ENCODE data around the gene ABCA2.

The ABCA2 gene

GRCh38 chr9:137032858-137033257 lies 4.8 kb upstream of the ABCA2 start:
- no peak for DNase-seq (ENCODE audit: low read depth)
- H3K4me3 ChIP-seq (ENCODE audit: low read depth, low read length) = no peak overlapping the region

- no peak for DNase-seq (ENCODE audit: low read depth)
- H3K4me3 ChIP-seq (ENCODE audit: low read depth, low read length) = no peak within 1 kb of the TSS
Measured at GRCh38 chr9:137031904-137032640, 4.0 kb upstream of the ABCA2 start, which contains the start of gene FUT7. Gene FUT7, minus strand, starts transcription at chr9:137032088. Its CDS starts 97 bp downstream, at chr9:137031991.

- no peak for DNase-seq (ENCODE audit: low read depth)
- H3K4me3 ChIP-seq (ENCODE audit: low read depth, low read length) = no peak overlapping the region
Measured at GRCh38 chr9:137030538-137031527, 2.8 kb upstream of the ABCA2 start.

DNA sequence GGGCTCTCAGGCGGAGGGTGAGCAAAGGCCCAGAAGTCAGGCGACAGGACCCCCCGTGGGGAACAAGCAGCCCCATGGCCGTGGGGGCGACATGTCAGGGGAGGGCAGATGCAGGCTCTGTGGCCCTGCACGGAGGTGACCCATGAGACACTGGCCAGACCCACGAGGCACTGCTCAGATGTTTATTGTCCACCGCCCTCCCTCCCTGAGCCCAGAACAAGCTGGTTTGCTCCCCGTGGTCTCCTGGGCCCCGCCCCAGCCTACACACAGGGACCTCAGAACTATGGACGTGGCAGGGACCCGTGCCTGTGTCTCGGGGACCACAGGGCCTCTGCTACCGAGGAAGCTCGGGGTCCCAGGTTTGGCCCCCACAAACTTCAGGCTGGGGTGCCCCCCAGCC lies 2.0 kb upstream of the ABCA2 start:
- no peak for DNase-seq (ENCODE audit: low read depth)
- H3K4me3 ChIP-seq (ENCODE audit: low read depth, low read length) = no peak overlapping the region

DNA sequence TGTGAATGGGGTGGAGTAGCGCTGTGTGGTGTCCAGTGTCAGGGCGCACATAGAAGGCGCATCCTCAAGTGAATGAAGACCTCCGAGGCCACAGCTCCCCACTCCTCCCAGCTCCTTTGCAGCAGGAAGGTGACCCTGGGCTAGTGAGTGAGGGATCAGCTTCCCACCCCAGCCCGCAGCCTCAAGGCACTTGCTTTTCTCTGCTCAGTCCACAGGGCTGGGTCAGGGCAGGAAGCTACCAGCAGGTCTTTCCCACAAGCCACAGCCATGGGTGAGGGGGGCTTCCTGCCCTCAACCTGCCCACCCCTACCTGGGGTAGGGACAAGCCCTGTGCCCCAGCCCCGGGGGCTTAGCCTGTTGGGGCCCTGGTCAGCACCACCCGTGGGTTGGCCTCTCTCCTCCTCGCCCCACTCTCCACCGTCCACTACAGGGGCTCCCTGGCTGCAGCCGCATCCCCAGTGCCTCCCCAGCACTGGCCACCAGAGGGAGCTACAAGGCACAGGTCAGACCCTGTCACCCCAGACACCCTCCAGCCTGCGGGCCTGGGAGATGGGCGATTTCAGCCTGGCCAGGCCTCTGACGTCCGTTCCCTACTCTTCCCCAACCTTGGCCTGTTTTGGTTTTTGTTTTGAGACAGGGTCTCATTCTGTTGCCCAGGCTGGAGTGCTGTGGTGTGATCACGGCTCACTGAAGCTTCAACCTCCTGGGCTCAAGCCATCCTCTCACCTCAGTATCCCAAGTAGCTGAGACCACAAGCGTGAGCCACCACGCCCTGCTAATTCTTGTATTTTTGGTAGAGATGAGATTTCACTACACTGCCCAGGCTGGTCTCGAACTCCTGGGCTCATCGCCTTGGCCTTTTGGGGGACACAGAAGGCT lies 1.3 kb upstream of the ABCA2 start:
- no peak for DNase-seq (ENCODE audit: low read depth)
- peak overlapping the region; percentile 62 for H3K4me3 ChIP-seq (ENCODE audit: low read depth, low read length)

- DNase-seq (ENCODE audit: low read depth) = no peak
- peak overlapping the region; percentile 62 for H3K4me3 ChIP-seq (ENCODE audit: low read depth, low read length)
Measured at GRCh38 chr9:137028263-137029057, 423 bp upstream of the ABCA2 start.

- no peak for DNase-seq (ENCODE audit: low read depth)
- H3K4me3 ChIP-seq (ENCODE audit: low read depth, low read length) = peak overlapping the region; percentile 60
Measured at GRCh38 chr9:137026828-137027227, 1.2 kb downstream of the ABCA2 start.

- H3K4me3 ChIP-seq (ENCODE audit: low read depth, low read length) = no peak overlapping the region
- DNase-seq (ENCODE audit: low read depth) = no peak
Measured at GRCh38 chr9:137026384-137026783, 1.7 kb downstream of the ABCA2 start.

DNA sequence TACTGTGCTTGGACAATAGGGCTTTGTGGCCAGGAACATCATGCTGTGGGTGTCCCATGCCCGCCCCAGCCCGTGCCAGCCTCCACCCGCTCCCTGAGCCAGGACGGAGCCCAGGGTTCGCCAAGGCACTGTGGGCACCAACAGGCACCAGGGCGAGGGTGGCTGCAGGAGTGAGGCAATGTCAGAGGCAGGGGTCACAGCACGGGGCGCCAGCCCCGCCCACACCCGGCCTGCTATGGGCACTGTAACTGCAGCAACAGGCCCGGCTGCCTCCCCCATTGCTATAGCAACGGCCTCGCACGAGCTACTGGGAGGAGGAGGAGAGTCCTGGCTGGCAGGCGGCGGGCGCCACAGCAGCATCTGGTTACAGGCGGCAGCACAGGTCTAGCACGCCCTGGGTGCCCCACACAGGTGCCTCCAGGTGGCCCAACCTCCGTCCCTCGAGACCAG lies 2.5 kb downstream of the ABCA2 start:
- no peak overlapping the region for H3K4me3 ChIP-seq (ENCODE audit: low read depth, low read length)
- DNase-seq (ENCODE audit: low read depth) = no peak

DNA sequence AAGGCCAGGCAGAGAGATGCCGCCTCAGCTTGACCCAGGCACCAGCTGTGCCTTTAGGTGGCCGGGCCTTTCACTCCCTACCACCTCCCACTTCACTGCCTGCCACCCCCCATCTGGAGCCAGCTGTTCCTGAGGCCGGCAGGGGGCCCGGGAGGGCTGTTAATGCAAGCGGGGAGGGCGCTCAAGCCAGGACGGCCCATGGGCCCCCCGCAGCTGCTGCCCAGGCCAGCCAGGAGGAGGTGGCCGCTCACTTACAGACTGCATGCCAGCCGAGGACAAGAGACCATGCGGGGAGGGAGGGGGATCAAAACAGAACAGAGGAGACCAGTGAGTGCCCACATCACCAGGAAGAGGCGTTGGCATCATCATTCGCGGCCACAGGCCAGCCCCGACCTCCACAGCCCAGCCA lies 4.5 kb downstream of the ABCA2 start:
- no peak for DNase-seq (ENCODE audit: low read depth)
- H3K4me3 ChIP-seq (ENCODE audit: low read depth, low read length) = no peak overlapping the region

DNA sequence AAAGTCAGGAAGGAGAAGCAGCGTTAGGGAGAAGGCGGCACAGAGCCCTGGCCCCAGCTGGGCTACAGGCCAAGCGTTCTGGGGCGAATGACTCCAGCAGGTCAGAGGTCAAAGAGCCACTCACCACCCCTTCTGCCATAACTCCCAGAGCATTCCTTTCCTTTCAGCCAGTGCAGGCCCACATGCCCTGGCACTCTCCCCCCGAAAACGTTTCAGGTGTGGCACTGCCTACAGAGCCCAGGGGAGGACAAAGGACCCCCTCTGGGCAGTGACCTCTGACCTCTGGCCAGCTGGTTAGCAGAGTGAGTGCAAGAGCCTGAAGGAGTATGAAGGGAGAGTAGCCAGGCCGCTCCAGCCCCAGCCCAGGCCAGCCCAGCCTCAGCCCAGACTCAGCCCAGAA lies 4.9 kb downstream of the ABCA2 start:
- H3K4me3 ChIP-seq (ENCODE audit: low read depth, low read length) = no peak overlapping the region
- no peak for DNase-seq (ENCODE audit: low read depth)

- no peak overlapping the region for H3K4me3 ChIP-seq (ENCODE audit: low read depth, low read length)
Measured at GRCh38 chr9:137022662-137023008, 5.4 kb downstream of the ABCA2 start.

GRCh38 chr9:137021979-137022661 lies 5.9 kb downstream of the ABCA2 start:
- DNase-seq (ENCODE audit: low read depth) = no peak
- no peak overlapping the region for H3K4me3 ChIP-seq (ENCODE audit: low read depth, low read length)

More at GRCh38 chr9:137022662-137023008, 5.4 kb downstream of the ABCA2 start:
- no peak for DNase-seq (ENCODE audit: low read depth)

- no peak for DNase-seq (ENCODE audit: low read depth)
- no peak overlapping the region for H3K4me3 ChIP-seq (ENCODE audit: low read depth, low read length)
Measured at GRCh38 chr9:137021568-137021978, 6.5 kb downstream of the ABCA2 start.

GRCh38 chr9:137020771-137021567 lies 7.1 kb downstream of the ABCA2 start:
- no peak for DNase-seq (ENCODE audit: low read depth)
- H3K4me3 ChIP-seq (ENCODE audit: low read depth, low read length) = no peak overlapping the region

DNA sequence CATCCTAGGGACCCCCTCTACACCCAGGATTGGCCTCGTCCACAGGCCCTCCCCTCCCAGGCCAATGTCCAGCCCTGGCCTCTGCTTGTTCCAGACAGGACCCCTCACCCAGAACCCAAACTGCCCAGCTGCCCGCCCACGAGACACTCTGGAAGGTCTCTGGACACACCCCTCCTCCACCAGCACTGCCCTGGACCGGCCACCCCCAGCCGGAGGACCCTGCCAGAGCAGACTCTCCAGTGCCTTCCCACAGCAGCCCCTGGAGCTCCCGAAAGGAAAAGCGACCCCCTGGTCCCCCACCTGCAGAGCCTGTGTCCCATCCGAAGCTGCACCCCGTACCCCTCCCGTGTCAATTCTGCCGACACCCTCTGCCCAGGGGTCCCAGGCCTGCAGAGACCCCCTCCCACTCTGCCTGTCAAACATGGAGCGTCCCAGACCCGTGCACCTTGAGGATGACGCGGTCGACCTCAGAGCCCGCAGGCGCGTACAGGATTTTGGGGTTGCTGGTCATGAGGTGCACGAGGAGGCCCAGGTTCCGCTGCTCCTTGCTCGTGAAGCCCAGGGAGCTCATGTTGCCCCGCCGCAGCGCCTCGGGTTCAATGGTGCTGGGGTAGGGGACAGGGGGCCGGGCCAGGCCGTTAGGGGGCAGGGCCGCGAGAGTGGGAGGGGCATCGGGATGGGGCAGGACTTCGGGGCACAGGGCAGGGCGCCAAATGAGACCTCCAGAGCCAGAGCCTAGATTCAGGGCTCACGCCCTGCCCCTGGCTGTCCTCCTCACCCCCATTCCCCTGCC lies 8.0 kb downstream of the ABCA2 start:
- no peak for DNase-seq (ENCODE audit: low read depth)
- H3K4me3 ChIP-seq (ENCODE audit: low read depth, low read length) = no peak overlapping the region

All from skeletal muscle cell (primary cell).